HEK293T (cell line): ENCODE results near the gene LRGUK.

ENCODE experiments used
- ARNT ChIP-seq: fragments of 450-650 bp; IDR thresholded peaks from 2 replicates; pipeline ENCODE4 v1.6.1; 2017; ENCODE audit warnings: mild to moderate bottlenecking
- BHLHE40 ChIP-seq: fragments of 450-650 bp; IDR thresholded peaks from 2 replicates; pipeline ENCODE4 v1.6.1; 2016; ENCODE audit warnings: mild to moderate bottlenecking, moderate library complexity, borderline replicate concordance
- CTBP1 ChIP-seq: fragments of 450-650 bp; IDR thresholded peaks from 2 replicates; pipeline ENCODE4 v1.6.1; 2016; ENCODE audit warnings: borderline replicate concordance
- ELF4 ChIP-seq: fragments of 450-650 bp; IDR thresholded peaks from 2 replicates; pipeline ENCODE4 v1.6.1; 2017; ENCODE audit warnings: antibody characterized with exemption
- FOXA1 ChIP-seq: fragments of 450-650 bp; IDR thresholded peaks from 2 replicates; pipeline ENCODE4 v1.6.1; 2016; ENCODE audit warnings: mild to moderate bottlenecking
- FOXK2 ChIP-seq: fragments of 450-650 bp; IDR thresholded peaks from 2 replicates; pipeline ENCODE4 v1.6.1; 2016; ENCODE audit warnings: mild to moderate bottlenecking
- FOXM1 ChIP-seq: fragments of 450-650 bp; IDR thresholded peaks from 2 replicates; pipeline ENCODE4 v1.6.1; 2017; ENCODE audit warnings: mild to moderate bottlenecking, borderline replicate concordance
- LEF1 ChIP-seq: fragments of 450-650 bp; IDR thresholded peaks from 2 replicates; pipeline ENCODE4 v1.6.1; 2017; ENCODE audit warnings: mild to moderate bottlenecking, borderline replicate concordance
- NFRKB ChIP-seq: fragments of 450-650 bp; IDR thresholded peaks from 2 replicates; pipeline ENCODE4 v1.6.1; 2016; ENCODE audit warnings: mild to moderate bottlenecking, moderate library complexity
- SP1 ChIP-seq: fragments of 450-650 bp; IDR thresholded peaks from 2 replicates; pipeline ENCODE4 v1.6.1; 2017
- SUZ12 ChIP-seq: fragments of 450-650 bp; IDR thresholded peaks from 2 replicates; pipeline ENCODE4 v1.6.1; 2016; ENCODE audit warnings: mild to moderate bottlenecking
- TARDBP ChIP-seq: fragments of 450-650 bp; IDR thresholded peaks from 2 replicates; pipeline ENCODE4 v1.6.1; 2016
- ZNF384 ChIP-seq: fragments of 450-650 bp; IDR thresholded peaks from 2 replicates; pipeline ENCODE4 v1.6.1; 2016
- TF ChIP-seq, protein P1 (sequence below): fragments of 450-650 bp; IDR thresholded peaks from 2 replicates; pipeline ENCODE4 v1.6.1; 2016

DNA sequence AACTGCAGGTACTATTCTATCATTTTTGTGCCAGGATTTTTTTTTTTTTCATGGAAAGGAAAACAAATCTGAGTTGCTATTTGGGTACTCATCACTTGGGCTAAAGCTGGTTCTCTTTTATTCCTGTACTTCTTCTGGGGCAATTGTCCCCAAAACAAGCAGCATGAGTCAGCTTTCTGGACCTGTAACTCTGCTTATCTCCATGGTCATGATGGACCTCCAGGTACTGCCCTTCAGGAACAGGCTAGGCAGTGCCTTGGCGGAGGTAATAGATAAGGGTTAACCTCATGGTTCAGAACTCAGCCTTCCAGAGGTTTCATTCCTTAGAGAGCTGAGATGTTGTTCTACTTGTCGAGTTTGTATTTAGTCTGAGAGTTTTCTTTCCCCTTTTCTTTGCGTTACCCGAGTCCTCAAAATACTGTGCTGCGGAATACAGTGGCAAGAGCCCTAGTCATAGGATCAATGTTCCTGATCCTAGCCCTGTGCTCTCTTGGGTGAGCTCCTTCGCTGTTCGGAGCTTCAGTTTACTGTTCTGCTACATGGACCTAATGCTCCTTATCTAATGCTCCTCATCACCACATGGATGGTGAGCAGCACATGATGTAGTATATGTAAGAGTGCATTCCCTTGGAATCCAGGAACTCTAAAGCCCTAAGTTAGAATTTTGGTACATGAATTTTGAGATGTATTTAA, 74.6 kb downstream of the LRGUK start:
- TF ChIP-seq ARNT (no peak), ELF4 (no peak), BHLHE40 (no peak), FOXM1 (no peak), NFRKB (no peak), TARDBP (no peak), SP1 (no peak), SUZ12 (no peak), FOXA1 (no peak), LEF1 (no peak), CTBP1 (no peak), ZNF384 (no peak), FOXK2 (no peak)
- TF ChIP-seq, protein P1, sequence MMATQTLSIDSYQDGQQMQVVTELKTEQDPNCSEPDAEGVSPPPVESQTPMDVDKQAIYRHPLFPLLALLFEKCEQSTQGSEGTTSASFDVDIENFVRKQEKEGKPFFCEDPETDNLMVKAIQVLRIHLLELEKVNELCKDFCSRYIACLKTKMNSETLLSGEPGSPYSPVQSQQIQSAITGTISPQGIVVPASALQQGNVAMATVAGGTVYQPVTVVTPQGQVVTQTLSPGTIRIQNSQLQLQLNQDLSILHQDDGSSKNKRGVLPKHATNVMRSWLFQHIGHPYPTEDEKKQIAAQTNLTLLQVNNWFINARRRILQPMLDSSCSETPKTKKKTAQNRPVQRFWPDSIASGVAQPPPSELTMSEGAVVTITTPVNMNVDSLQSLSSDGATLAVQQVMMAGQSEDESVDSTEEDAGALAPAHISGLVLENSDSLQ, result no peak
